GM19455 (cell line): ENCODE measurements around the gene UNC13A.

ENCODE experiments used
- ATAC-seq: cut with Tn5 transposase; IDR thresholded peaks from one replicate; pipeline ENCODE4 v1.9.1; 2021; ENCODE audit not compliant: unreplicated experiment

The UNC13A gene

DNA sequence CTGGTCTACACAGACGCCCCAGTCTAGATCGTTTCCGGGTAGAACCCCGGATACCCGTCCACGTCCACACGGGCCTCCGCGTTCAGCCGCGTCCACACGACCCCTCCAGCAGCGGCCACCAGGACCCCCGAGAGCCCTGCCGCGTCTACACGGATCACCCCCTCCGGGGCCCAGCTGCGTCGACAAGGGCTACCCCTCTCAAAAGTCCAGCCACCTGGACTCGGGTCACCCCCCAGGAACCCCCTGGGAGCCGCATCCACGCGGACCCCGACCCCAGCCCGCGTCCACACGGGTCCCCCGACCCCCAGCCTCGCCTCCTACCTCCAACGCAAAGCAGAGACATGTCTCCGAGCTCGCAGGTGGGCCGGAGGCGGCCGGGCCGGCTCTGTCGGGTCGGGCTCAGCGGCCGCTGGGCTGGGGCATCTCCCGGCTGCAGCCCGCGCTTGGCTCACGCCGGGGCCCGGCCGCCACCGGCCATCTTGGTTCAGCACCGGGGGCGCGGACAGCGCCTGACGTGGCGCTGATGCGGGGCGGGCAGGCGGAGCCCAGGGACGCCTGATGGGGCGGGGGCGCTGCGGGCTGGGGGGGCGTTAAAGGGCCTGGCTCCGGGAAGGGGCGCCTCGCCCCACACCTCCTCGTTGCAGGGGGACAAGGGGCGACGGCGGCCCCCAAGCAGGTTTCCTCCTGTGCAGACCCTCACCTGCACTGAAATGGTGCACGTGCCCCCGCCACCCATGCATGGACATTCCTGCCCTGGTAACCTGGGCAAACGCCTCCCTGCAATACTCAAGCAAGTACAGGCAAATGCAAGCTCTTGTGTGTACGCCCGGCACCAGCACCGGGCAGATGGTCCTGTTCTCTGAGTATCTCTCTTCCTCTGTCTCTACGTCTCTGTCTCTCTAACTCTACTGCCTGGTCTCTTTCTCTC, at the start of gene UNC13A:
Gene UNC13A, minus strand, starts transcription at position 498 of the 928 bp plus-strand sequence. Its CDS starts 155 bp downstream, at position 343.
- no peak for ATAC-seq

DNA sequence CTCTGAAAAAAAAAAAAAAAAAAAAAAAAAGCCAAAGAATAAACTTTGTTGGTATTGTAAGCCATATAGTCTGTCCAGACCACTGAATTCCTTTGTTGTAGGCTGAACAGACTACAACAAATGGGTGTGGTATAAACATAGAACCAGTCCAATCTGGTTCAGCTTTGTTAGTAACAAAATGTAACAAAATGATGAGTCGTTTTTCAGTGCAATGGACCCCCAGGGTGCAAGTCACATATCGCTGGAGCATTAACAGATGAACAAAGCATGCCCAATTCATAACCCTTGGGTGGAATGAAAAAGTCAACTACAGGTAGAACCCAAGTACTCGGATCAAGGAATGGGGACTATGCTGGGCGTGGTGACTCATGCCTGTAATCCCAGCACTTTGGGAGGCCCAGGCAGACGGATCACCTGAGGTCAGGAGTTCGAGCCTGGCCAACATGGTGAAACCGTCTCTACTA, 49.6 kb upstream of the UNC13A start:
- ATAC-seq, result no peak

DNA sequence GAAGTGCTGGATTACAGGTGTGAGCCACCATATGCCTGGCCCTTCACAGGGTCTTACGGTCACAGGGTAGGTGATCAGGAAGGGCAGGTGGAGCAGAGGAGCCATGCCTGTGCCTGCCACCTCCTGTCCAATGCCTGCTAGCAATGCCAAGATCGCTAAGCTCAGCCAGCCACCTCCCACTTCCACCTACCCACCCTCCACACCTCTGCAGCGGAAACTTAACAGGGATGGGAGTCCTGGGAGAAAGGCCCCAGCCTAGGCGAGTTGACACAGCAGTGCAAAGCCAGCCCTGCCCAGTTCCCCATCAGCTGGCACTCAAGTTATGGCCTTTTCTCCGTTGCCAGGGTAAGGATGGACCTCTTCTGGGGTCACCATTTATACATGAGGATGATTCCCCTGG, 47.3 kb upstream of the UNC13A start:
- no peak for ATAC-seq

DNA sequence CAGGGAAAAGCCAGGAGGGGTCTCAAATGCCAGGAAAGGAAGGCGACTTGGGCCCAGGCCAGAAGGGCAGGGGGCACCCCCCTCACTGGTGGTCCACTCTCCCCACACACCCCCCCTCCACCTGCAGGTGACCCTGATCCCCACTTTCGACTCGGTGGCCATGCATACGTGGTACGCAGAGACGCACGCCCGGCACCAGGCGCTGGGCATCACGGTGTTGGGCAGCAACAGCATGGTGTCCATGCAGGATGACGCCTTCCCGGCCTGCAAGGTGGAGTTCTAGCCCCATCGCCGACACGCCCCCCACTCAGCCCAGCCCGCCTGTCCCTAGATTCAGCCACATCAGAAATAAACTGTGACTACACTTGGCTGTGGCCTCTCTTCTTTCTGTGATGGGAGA, 46.0 kb upstream of the UNC13A start:
- no peak for ATAC-seq

DNA sequence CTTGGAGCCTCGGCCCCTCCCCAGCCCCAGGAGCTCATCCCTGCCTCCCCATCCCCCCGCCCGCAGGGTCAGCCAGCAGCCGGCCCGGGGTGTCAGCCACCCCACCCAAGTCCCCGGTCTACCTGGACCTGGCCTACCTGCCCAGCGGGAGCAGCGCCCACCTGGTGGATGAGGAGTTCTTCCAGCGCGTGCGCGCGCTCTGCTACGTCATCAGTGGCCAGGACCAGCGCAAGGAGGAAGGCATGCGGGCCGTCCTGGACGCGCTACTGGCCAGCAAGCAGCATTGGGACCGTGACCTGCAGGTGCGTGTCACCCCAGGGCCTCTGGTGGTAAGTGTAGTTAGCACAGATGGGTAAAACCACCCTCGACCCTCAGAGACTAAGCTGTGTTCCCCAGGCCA, 45.0 kb upstream of the UNC13A start:
- ATAC-seq, result no peak

DNA sequence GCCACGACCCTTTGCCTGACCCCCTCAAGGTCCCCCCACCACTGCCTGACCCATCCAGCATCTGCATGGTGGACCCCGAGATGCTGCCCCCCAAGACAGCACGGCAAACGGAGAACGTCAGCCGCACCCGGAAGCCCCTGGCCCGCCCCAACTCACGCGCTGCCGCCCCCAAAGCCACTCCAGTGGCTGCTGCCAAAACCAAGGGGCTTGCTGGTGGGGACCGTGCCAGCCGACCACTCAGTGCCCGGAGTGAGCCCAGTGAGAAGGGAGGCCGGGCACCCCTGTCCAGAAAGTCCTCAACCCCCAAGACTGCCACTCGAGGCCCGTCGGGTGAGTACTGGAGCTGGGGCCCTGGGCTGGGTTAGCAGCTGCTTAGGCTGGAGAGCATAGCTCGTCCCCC, 39.7 kb upstream of the UNC13A start:
- ATAC-seq, result no peak

DNA sequence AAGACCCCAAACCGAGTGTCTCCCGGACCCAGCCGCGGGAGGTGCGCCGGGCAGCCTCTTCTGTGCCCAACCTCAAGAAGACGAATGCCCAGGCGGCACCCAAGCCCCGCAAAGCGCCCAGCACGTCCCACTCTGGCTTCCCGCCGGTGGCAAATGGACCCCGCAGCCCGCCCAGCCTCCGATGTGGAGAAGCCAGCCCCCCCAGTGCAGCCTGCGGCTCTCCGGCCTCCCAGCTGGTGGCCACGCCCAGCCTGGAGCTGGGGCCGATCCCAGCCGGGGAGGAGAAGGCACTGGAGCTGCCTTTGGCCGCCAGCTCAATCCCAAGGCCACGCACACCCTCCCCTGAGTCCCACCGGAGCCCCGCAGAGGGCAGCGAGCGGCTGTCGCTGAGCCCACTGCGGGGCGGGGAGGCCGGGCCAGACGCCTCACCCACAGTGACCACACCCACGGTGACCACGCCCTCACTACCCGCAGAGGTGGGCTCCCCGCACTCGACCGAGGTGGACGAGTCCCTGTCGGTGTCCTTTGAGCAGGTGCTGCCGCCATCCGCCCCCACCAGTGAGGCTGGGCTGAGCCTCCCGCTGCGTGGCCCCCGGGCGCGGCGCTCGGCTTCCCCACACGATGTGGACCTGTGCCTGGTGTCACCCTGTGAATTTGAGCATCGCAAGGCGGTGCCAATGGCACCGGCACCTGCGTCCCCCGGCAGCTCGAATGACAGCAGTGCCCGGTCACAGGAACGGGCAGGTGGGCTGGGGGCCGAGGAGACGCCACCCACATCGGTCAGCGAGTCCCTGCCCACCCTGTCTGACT, 39.0 kb upstream of the UNC13A start:
- no peak for ATAC-seq

DNA sequence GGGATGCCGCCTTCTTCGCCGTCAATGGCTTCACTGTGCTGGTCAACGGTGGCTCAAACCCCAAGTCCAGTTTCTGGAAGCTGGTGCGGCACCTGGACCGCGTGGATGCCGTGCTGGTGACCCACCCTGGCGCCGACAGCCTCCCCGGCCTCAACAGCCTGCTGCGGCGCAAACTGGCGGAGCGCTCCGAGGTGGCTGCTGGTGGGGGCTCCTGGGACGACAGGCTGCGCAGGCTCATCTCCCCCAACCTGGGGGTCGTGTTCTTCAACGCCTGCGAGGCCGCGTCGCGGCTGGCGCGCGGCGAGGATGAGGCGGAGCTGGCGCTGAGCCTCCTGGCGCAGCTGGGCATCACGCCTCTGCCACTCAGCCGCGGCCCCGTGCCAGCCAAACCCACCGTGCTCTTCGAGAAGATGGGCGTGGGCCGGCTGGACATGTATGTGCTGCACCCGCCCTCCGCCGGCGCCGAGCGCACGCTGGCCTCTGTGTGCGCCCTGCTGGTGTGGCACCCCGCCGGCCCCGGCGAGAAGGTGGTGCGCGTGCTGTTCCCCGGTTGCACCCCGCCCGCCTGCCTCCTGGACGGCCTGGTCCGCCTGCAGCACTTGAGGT, 38.1 kb upstream of the UNC13A start:
- no peak for ATAC-seq

DNA sequence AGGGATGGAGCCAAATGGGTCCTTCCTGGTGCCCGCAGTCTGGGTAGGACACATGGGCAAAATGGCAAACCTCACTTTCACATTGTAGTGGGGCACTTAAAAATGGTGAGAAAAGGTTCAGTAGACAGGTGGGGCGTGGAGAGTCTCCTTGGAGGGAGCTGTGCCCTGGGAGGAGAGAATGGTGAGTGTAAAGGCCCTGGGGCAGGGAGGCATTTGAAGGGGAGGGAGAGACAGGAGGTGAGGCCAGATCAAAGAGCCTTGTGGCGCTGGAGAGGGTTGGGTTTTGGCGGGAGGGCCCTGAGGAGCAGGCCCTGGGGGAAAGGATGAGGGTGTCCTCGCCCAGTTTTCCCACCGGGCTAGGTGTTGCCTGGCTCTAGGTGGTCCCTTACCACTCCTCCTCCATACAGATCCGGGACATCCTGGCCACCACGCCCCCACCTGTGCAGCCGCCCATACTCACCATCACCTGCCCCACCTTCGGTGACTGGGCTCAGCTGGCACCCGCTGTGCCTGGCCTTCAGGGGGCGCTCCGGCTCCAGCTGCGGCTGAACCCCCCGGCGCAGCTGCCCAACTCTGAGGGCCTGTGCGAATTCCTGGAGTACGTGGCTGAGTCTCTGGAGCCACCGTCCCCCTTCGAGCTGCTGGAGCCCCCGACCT, 37.4 kb upstream of the UNC13A start:
- no peak for ATAC-seq

DNA sequence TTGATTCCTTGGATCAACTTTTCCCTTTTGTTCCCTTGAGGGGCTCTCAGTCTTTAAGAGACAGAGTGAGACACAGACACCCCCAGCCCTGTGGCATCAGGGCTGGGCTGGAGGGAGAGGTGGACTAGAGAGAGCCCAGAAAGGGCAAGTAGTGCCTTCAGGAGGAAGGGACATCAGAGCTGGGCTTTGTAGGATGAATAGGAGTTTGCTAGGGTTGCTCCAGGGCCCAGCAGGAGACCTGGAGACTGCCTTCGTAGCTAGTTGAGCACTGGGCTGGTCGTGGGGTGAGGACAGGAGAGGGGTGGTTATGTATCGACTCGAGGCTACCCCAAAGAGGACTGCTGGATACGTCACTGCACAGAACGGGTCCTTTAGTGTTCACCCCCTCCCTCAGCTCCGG, 36.5 kb upstream of the UNC13A start:
- ATAC-seq, result no peak

DNA sequence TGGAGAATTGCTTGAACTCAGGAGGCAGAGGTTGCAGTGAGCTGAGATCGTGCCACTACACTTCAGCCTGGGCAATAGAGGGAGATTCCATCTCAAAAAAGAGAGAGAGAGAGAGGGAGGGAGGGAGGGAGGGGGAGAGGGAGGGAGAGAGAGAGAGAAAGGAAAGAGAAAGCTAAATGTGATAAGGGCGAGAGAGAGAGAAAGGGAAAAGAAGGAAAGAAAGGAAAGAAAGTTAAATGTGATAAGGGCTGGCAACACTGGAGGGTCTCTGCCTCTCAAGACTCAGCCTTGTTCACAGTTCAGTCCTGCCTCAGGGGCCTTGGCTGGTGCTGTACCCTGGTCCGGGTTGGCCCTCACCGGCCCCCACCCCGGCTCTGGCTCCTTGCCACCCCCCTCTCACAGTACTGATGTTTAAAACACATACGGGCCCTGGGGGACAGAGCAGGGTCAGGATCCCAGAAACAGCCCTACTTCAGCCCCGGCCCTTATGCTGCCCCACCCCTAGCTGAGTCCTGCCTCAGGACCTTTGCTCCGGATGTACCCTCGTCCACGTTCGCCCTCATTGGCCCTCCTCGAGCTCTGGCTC, 34.6 kb upstream of the UNC13A start:
- no peak for ATAC-seq

DNA sequence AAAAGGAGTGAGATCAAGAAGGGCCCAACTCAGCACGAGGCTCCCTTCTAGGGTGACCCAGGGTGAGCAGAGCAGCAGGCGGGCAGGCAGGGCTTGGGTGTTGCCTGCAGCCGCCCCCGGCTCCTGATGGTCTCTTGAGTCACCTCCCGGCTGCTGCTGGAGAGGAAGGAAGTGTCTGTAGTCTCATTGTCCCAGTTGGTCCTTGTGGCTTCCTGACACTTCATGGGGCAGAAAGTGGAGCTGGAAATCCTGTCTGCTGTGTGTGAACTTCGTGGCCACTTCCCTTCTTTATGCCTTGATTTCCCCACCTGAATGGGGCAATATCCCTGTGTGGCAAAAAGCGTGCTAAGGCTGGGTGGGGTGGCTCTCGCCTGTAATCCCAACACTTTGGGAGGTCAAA, 33.7 kb upstream of the UNC13A start:
- ATAC-seq, result no peak

DNA sequence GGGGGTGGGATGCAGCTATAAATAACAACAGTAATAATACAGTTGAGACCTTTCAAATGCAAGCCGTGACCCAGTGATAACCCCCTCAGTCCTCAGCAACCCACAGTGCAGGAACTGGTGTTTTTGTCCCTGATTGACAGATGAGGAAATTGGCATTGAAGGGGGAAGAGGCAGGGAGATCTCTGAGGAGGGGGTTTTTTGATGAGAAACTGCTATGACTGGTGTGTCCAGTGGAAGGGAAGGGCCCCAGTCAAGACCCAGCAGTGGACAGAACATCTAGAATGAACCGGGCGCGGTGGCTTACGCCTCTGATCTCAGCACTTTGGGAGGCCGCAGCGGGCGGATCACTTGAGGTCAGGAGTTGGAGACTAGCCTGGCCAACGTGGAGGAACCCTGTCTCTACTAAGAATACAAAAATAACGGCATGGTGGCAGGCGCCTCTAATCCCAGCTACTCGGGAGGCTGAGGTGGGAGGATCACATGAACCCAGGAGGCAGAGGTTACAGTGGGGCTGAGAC, 33.0 kb upstream of the UNC13A start:
- no peak for ATAC-seq

DNA sequence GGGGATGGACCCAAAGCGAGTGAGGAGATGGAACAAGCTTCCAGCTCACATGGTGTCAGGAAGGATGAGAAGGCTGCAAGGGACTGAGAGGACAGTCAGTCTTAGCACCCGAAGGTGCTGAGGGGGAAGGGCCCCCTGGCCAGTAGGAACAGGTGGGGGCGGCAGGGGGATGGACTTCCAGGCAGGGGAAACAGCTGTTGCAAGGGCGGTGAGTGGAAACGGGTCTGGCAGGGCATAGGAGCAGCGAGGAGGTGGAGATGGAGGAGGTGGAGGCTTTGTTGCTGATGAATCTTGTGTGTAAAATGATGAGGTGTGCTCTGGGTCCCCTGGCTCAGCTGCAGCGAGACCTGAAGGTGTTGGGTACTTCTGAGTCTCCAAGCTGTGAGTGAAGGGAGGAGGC, 32.3 kb upstream of the UNC13A start:
- no peak for ATAC-seq

DNA sequence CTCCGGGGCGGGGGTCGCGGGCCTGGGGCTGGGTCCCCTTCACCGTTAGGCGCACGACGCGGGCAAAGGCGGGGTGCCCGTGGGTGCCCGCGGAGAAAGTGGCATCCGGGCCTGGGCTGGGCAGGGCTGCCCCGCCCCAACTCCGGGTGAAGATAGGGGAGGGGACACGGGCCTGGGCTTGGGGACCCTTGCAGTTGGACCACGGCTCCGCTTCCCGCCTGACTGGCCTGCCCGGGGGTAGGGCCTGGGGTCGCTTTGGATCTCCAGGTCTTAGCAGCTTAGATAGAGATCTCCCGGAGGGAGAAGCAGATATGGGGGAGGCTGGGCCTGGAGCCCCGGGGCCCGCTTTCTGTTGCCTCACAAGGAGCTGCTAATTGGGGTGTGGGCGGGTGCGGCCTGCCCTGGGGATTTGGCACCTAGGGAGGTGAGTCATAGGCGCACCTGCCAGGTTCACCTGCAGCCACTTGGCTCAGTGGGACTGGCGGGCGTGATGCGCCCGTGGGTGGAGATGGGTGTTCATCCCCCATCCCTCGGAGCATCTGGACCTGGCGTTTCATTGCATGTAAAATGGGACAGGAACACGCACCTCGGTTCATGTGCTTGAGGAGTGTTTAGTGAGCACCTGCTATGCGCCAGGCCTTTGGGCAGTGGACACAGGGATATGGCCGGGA, 31.7 kb upstream of the UNC13A start:
- ATAC-seq, result peak; percentile 17

DNA sequence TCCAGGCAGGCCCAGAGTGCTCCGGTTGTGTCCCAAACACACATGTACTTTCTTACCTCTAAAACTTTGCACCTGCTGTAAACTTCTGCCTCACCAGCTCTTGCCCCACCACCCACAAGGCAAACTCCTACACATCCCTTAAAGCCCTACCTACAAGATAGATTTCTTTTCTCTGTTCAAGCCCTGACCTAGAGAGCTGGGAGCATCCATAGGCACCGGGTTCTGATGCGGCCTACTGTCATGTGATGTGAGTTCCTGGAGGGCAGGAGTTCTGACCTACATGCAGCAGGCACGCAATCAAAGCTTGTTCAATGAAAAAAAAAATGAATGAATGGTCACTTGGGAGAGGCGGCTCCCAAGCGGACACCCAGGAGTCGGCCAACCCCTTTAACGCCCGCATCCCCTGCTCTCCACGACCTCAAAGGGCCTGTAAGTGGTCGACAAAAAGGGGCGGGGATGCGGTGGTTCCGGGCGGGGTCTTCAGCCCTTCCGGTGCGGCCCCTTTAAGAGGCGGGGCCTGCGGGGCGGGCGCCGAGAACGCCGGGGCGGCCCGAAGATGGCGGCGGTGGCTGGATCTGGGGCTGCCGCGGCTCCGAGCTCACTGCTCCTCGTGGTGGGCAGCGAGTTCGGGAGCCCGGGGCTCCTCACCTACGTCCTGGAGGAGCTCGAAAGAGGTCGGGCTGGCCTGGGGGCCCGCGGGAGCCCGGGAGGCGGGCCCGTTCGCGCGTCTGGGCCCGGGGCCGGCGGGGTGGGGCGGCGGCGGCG, 31.0 kb upstream of the UNC13A start, which contains the start of gene MAP1S:
Gene MAP1S, plus strand, starts transcription at position 534 of the 765 bp plus-strand sequence. Its CDS starts 23 bp downstream, at position 557.
- ATAC-seq, result peak; percentile 63

DNA sequence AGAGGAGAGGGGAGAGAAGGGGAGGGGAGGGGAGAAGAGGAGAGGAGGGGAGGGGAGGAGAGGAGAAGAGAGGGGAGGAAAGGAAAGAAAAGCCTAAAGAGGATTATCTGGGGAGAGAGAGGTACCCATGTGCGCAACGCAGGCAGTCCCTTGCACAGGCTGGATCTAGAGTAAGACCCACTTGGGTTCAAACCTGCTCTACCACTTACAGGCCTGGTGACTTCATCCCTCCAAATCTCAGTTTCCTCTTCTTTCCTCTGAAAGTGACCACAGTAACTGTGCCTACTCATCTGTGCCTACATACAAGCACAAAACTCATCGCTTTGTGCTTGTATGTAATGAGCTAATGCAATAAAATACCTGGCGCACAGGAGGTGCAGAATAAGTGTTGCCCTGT, 30.4 kb upstream of the UNC13A start:
- ATAC-seq, result no peak

DNA sequence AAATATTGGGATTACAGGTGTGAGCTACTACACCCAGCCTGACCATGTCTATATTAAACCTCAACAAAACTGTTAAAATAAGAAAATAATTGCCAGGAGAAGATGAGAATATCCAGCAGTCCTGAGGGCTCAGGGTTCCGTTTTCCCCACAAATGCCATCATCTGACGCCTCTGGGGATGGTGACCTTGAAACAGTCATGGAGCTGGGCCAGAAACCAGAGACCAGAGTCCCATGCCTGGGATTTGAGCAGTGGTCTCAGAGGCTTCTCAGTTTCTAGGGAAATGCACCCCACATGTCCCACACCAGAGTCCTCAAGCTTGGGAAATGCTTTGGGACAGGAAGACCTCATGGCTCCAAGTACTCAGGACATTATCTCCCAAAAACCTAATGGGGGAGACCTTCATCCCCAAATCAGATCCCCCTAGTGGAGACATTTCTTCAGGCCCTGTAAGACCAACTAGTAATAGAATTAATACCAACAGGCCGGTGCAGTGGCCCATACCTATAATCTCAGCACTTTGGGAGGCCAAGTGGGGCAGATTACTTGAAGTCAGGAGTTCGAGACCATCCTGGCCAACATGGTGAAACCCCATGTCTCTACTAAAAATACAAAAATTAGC, 28.3 kb upstream of the UNC13A start:
- ATAC-seq, result no peak

DNA sequence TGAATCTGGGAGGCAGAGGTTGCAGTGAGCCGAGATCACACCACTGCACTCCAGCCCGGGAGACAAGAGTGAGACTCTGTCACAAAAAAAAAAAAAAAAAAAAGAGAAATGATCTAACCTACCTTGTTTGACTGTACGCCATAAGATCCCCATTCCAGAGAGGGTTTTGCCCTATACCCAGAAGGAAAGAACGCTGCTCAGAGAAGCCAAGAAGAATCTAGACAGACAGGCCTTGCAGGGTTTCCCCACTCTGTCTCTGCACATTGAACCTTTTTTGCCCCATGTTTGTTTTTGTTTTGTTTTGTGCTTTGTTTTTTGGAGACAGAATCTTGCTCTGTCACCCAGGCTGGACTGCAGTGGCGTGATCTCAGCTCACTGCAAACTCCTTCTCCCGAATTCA, 23.7 kb upstream of the UNC13A start:
- ATAC-seq, result no peak
